ENCODE measurements around the gene MINAR1. TPM values are rescaled to one million over a fixed set of nuclear protein-coding genes. Genes with fewer than 3 reads are reported as not detected.

The MINAR1 gene
- total RNA-seq, 1 experiment from 2014 or later = 0.22 TPM

- Histone ChIP-seq H3K4me2 (no peak overlapping the region), H3K79me2 (ENCODE audit: low read depth) (no peaks in the 10 kb centered on the region), H3K36me3 (ENCODE audit: low read depth) (no peaks in the 10 kb centered on the region), H2AFZ (no peak overlapping the region), H4K20me1 (ENCODE audit: insufficient read depth) (no peaks in the 10 kb centered on the region), H3K27ac (no peak overlapping the region), H3K4me1 (replicated peaks; ENCODE audit: insufficient read depth) (no peaks in the 10 kb centered on the region), H3K4me3 (no peak overlapping the region), H3K27me3 (ENCODE audit: insufficient read depth, low read depth) (no peaks in the 10 kb centered on the region), H3K9me2 (ENCODE audit: insufficient read depth) (no peaks in the 10 kb centered on the region), H3F3A (ENCODE audit: insufficient read depth, low read depth) (no peaks in the 10 kb centered on the region), H3K9me3 (ENCODE audit: insufficient read depth, low read depth) (no peaks in the 10 kb centered on the region)
- BruUV-seq (replicated peaks) = no TSS peak
- DNase-seq = no peak
- intact Hi-C loops (cut with micrococcal nuclease; ENCODE audit: unreplicated experiment) = no loop called here
- TF ChIP-seq CTCF (conservative IDR thresholded peaks at IDR 0.05) = no peak
- no peak for TF ChIP-seq EZH2 (IDR thresholded peaks at IDR 0.05; ENCODE audit: low read depth)
- ChIA-PET POLR2A (ENCODE audit: unreplicated experiment) (no interaction called here), CTCF (no interaction called here)
These were observed 4.1 kb downstream of the MINAR1 start for GRCh38 chr15:79436037-79436780.

- ChIA-PET POLR2A (ENCODE audit: unreplicated experiment) (no interaction called here), CTCF (no interaction called here)
- BruUV-seq (replicated peaks) = no TSS peak
- no peaks in the 10 kb centered on the region for H4K20me1 ChIP-seq (ENCODE audit: insufficient read depth)
- H3K9me3 ChIP-seq (ENCODE audit: insufficient read depth, low read depth) = no peaks in the 10 kb centered on the region
- TF ChIP-seq CTCF (conservative IDR thresholded peaks at IDR 0.05) = no peak
- no peak for TF ChIP-seq EZH2 (IDR thresholded peaks at IDR 0.05; ENCODE audit: low read depth)
- no peaks in the 10 kb centered on the region for H3K9me2 ChIP-seq (ENCODE audit: insufficient read depth)
- H3K4me2 ChIP-seq = no peak overlapping the region
- no peaks in the 10 kb centered on the region for H3F3A ChIP-seq (ENCODE audit: insufficient read depth, low read depth)
- no peak overlapping the region for H3K27ac ChIP-seq
- intact Hi-C loops (cut with micrococcal nuclease; ENCODE audit: unreplicated experiment) = no loop called here
- no peaks in the 10 kb centered on the region for H3K4me1 ChIP-seq (replicated peaks; ENCODE audit: insufficient read depth)
- no peaks in the 10 kb centered on the region for H3K27me3 ChIP-seq (ENCODE audit: insufficient read depth, low read depth)
- DNase-seq = no peak
- no peaks in the 10 kb centered on the region for H3K79me2 ChIP-seq (ENCODE audit: low read depth)
- no peak overlapping the region for H3K4me3 ChIP-seq
- no peaks in the 10 kb centered on the region for H3K36me3 ChIP-seq (ENCODE audit: low read depth)
- H2AFZ ChIP-seq = no peak overlapping the region
These were observed 5.3 kb downstream of the MINAR1 start for GRCh38 chr15:79437275-79438000.

- no peak for TF ChIP-seq EZH2 (IDR thresholded peaks at IDR 0.05; ENCODE audit: low read depth)
- TF ChIP-seq CTCF (conservative IDR thresholded peaks at IDR 0.05) = no peak
- Histone ChIP-seq H3K79me2 (ENCODE audit: low read depth) (no peaks in the 10 kb centered on the region), H3K27ac (no peak overlapping the region), H3K36me3 (ENCODE audit: low read depth) (no peaks in the 10 kb centered on the region), H3K4me3 (no peak overlapping the region), H3K9me3 (ENCODE audit: insufficient read depth, low read depth) (no peaks in the 10 kb centered on the region), H3K9me2 (ENCODE audit: insufficient read depth) (no peaks in the 10 kb centered on the region), H3K27me3 (ENCODE audit: insufficient read depth, low read depth) (no peaks in the 10 kb centered on the region), H4K20me1 (ENCODE audit: insufficient read depth) (no peaks in the 10 kb centered on the region), H2AFZ (no peak overlapping the region), H3F3A (ENCODE audit: insufficient read depth, low read depth) (no peaks in the 10 kb centered on the region), H3K4me2 (no peak overlapping the region), H3K4me1 (replicated peaks; ENCODE audit: insufficient read depth) (no peaks in the 10 kb centered on the region)
- no peak for DNase-seq
- intact Hi-C loops (cut with micrococcal nuclease; ENCODE audit: unreplicated experiment) = no loop called here
- POLR2A ChIA-PET (ENCODE audit: unreplicated experiment) = no interaction called here
- CTCF ChIA-PET = no interaction called here
- BruUV-seq (replicated peaks) = no TSS peak
These were observed 7.1 kb downstream of the MINAR1 start for GRCh38 chr15:79439236-79439635.
